HL-60 (cell line): ENCODE measurements around the gene MAFG.

Source experiments
- CTCF ChIP-seq: IDR thresholded peaks from one replicate; pipeline ENCODE4 v1.5.1; 2011; ENCODE audit warnings: low read length, control low read depth, inconsistent platforms; ENCODE audit not compliant: insufficient read depth
- POLR2AphosphoS5 ChIP-seq: IDR thresholded peaks from 2 replicates; pipeline ENCODE4 v1.6.1; 2012; ENCODE audit warnings: low read depth
- REST ChIP-seq: IDR thresholded peaks from 2 replicates; pipeline ENCODE4 v1.6.1; 2012; ENCODE audit warnings: low read depth; ENCODE audit not compliant: insufficient replicate concordance

- TF ChIP-seq CTCF (no peak), POLR2AphosphoS5 (peak; percentile 33; the same call in 1 of the 2 replicates), REST (no peak)
Observed at GRCh38 chr17:81902653-81903414, 24.7 kb downstream of the MAFG start.
